ENCODE data around the gene IL5.

Gene IL5

DNA sequence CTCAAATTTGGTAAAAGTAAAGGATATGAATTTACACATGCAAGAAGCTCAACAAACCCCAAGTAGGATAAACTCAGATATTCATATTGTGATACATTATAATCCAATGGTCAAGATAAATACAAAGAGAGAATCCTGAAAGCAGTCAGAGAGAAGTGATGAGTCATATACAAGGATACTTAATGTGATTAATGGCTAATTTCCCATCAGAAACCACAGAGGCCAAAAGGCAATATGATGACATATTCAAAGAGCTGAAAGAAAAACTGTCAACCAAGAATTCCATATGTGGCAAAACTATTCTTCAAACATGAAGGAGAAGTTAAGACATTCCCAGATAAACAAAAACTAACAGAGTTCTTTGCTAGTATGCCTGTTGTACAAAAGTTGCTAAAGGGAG, 33.2 kb downstream of the IL5 start:
- TF ChIP-seq POLR2A (IDR thresholded peaks at IDR 0.05; ENCODE audit: low read depth, low read length), result no peak
- peak; percentile 67 for FAIRE-seq
- DNase-seq (ENCODE audit: insufficient read length, low spot score), result no peak

DNA sequence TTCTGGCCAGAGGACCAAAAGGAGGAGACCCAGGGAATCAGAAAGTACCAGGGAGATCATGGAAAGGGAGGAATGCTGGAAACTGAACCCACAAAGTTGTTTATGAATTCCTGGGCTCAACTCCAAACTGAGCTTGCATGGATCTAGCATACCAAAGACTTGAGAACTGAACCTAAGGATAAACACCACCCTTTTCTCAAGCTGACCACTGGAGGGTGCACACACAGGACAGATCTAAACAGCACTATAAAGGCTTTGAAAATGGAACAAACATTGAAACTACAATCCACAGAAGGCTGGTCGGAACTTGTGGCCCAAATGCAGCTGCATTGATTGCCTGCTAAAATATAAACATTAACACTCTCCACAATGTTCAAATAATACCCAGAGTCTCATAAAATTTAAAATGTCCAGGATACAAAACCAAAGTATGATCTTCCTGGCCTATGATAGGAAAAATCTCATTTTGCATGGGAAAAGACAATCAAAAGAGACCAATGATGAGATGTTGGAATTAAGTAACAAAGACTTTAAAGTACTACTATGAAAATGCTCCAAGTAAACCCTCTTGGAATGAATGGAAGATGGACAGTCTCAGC, 37.1 kb downstream of the IL5 start:
- peak; percentile 88 for FAIRE-seq
- peak; percentile 59 for DNase-seq (ENCODE audit: insufficient read length, low spot score)
- no peak for TF ChIP-seq POLR2A (IDR thresholded peaks at IDR 0.05; ENCODE audit: low read depth, low read length)

- DNase-seq (ENCODE audit: insufficient read length, low spot score) (no peak), FAIRE-seq (no peak)
- no peak for TF ChIP-seq POLR2A (IDR thresholded peaks at IDR 0.05; ENCODE audit: low read depth, low read length)
Measured at GRCh38 chr5:132505641-132506040, 37.7 kb downstream of the IL5 start.

DNA sequence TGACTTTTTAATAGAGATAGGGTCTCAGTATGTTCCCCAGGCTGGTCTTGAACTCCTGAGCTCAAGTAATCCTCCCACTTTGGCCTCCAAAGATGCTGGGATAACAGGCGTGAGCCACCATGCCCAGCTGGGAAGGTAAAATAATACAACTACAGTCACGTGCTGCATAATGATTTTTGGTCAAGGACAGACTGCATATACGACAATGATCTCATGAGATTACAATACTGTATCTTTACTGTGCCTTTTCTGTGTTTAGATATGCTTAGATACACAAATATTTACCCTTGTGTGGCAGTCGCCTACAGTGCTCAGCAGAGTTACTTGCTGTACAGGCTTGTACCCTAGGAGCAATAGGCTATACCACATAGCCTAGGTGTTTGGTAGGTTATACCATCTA, 38.6 kb downstream of the IL5 start:
- no peak for DNase-seq (ENCODE audit: insufficient read length, low spot score)
- no peak for TF ChIP-seq POLR2A (IDR thresholded peaks at IDR 0.05; ENCODE audit: low read depth, low read length)
- no peak for FAIRE-seq

- no peak for DNase-seq (ENCODE audit: insufficient read length, low spot score)
- TF ChIP-seq POLR2A (IDR thresholded peaks at IDR 0.05; ENCODE audit: low read depth, low read length), result no peak
- no peak for FAIRE-seq
Measured at GRCh38 chr5:132503244-132503643, 40.1 kb downstream of the IL5 start.

- FAIRE-seq, result no peak
Measured at GRCh38 chr5:132501961-132502931, 41.1 kb downstream of the IL5 start.

DNA sequence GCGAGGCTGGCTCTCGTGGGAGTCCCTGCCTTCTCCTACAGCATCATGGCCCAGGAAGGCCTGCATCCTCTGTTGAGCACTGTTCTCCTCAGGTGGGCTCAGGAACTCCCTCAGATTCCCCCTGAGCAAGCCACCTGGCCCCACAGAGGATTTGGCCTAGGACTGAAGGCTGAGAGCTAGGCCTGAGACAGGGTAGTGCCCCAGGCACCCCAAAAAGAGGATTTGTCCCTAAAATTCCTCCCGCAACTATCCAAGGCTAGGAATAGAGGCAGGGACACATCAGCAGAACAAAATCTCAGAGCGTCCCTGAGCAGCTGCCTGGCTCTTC, 41.7 kb downstream of the IL5 start:
- TF ChIP-seq POLR2A (IDR thresholded peaks at IDR 0.05; ENCODE audit: low read depth, low read length), result no peak
- no peak for FAIRE-seq

More at GRCh38 chr5:132501961-132502931, 41.1 kb downstream of the IL5 start:
- no peak for TF ChIP-seq POLR2A (IDR thresholded peaks at IDR 0.05; ENCODE audit: low read depth, low read length)
- no peak for DNase-seq (ENCODE audit: insufficient read length, low spot score)

GRCh38 chr5:132500931-132501628, 42.2 kb downstream of the IL5 start:
- no peak for TF ChIP-seq POLR2A (IDR thresholded peaks at IDR 0.05; ENCODE audit: low read depth, low read length)
- FAIRE-seq, result no peak
- DNase-seq (ENCODE audit: insufficient read length, low spot score), result no peak

More for the DNA sequence above, 41.7 kb downstream of the IL5 start:
- no peak for DNase-seq (ENCODE audit: insufficient read length, low spot score)

- no peak for FAIRE-seq
- no peak for TF ChIP-seq POLR2A (IDR thresholded peaks at IDR 0.05; ENCODE audit: low read depth, low read length)
- no peak for DNase-seq (ENCODE audit: insufficient read length, low spot score)
Measured at GRCh38 chr5:132500244-132500930, 42.9 kb downstream of the IL5 start.

- DNase-seq (ENCODE audit: insufficient read length, low spot score) (no peak), FAIRE-seq (no peak)
- no peak for TF ChIP-seq POLR2A (IDR thresholded peaks at IDR 0.05; ENCODE audit: low read depth, low read length)
Measured at GRCh38 chr5:132499440-132500243, 43.7 kb downstream of the IL5 start.

GRCh38 chr5:132498686-132499271, 44.5 kb downstream of the IL5 start:
- no peak for TF ChIP-seq POLR2A (IDR thresholded peaks at IDR 0.05; ENCODE audit: low read depth, low read length)
- DNase-seq (ENCODE audit: insufficient read length, low spot score), result no peak
- FAIRE-seq, result no peak

DNA sequence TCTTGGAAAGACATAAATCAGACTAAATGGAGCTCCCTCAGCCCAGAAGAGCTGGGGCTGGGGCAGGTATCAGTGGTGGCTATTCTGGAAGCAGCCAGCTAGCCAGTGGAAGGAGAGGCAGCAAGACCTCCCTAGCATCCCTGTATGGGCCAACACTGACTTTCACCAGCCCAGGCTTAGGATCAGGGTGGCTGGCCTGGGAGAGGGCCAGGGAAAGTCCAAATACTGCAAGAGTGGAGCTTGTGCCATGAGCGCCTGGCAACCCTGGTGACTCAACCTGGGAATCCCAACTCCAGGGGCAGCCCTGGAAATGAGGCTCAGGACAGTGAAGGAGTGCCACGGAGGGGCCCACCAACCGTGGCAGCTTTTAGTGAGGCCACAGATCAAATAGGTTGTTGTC, 45.2 kb downstream of the IL5 start:
- DNase-seq (ENCODE audit: insufficient read length, low spot score), result peak; percentile 71
- no peak; the same call in 1 of the 2 replicates for TF ChIP-seq POLR2A (IDR thresholded peaks at IDR 0.05; ENCODE audit: low read depth, low read length)
- FAIRE-seq, result no peak
